A549 (cell line): ENCODE data around the gene OR10W1.

Experiments
- CTCF ChIP-seq: fragments of >200 bp; sonication (Bioruptor Twin); formaldehyde crosslinking; IDR thresholded peaks from 3 replicates; pipeline ENCODE4 v1.5.1; 2016
- GATA3 ChIP-seq: IDR thresholded peaks from 2 replicates; pipeline ENCODE4 v1.6.1; 2012; ENCODE audit warnings: borderline replicate concordance

- TF ChIP-seq CTCF: no peak
- TF ChIP-seq GATA3: no peak
Observed at GRCh38 chr11:58276151-58276550, 8.1 kb upstream of the OR10W1 start.
